ENCODE results near the gene ADTRP. TPM values are rescaled to one million over a fixed set of nuclear protein-coding genes. Genes with fewer than 3 reads are reported as not detected.

ADTRP gene
- total RNA-seq, 1 donor from 2014 or later = 0.68 TPM

DNA sequence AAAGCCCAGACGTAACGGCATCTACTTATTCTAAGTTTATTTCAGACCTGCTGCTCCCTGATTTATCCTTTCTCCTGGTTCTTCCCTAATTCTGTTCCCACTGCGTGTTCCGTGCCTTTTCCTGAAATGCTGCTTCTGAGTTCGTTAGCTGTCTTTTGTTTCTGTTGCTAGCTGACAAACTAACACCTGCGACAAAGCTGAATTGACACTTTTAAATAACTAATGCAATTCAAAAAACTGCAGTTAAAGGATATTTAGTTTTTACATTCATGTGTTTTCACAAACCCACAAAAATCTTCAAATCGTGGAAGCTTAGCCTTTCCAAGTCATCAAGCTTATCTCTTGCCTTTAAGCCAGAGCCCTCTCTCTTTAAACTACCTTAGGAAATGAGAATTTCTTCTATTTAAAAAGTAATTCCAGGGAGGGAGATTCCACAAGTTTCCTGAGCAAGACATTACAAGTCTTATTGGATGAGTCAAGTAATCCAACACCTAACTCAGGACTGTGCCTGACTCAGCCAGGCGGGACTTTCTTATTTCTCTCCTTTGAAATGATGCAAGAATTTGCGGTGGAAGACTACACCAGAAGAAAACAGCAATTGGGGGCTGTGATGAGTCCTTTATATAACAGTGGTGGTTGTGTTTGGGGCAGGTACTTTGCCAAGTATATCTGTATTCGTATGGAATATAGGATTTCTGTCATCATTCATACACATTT lies 6.3 kb downstream of the ADTRP start:
- Histone ChIP-seq H3K9ac (ENCODE audit: low read length) (peak overlapping the region; percentile 80), H3K27me3 (ENCODE audit: insufficient read depth, low read length) (no peaks in the 10 kb centered on the region), H3K79me2 (ENCODE audit: insufficient read depth, low read length) (no peaks in the 10 kb centered on the region), H3K36me3 (ENCODE audit: insufficient read depth, low read length) (no peaks in the 10 kb centered on the region), H3K4me2 (ENCODE audit: low read length) (peak overlapping the region; percentile 43), H3K9me3 (ENCODE audit: insufficient read depth, low read depth, low read length) (no peaks in the 10 kb centered on the region), H2AFZ (ENCODE audit: low read depth, low read length) (no peak overlapping the region), H3K4me1 (ENCODE audit: insufficient read depth, low read length) (peaks cover 54% of the 10 kb centered on the region), H4K20me1 (ENCODE audit: insufficient read depth, low read length) (no peaks in the 10 kb centered on the region), H3K4me3 (ENCODE audit: insufficient read depth, low read depth, low read length) (peak overlapping the region; percentile 4), H3K27ac (ENCODE audit: low read depth, low read length) (peak overlapping the region; percentile 98)
- Mint-ChIP-seq H3K4me1 (ENCODE audit: low read depth, unreplicated experiment) (peaks cover 46% of the 10 kb centered on the region), H3K27me3 (ENCODE audit: low read depth, unreplicated experiment) (no peaks in the 10 kb centered on the region), H3K4me3 (ENCODE audit: unreplicated experiment) (no peak overlapping the region), H3K36me3 (ENCODE audit: low read depth, unreplicated experiment) (no peaks in the 10 kb centered on the region), H3K9me3 (ENCODE audit: unreplicated experiment) (peaks cover 3% of the 10 kb centered on the region), H3K27ac (ENCODE audit: unreplicated experiment) (peak overlapping the region; percentile 85)
- DNase-seq (ENCODE audit: low read depth) (peak; percentile 99), FAIRE-seq (peak; percentile 77)
- TF ChIP-seq, protein P1, sequence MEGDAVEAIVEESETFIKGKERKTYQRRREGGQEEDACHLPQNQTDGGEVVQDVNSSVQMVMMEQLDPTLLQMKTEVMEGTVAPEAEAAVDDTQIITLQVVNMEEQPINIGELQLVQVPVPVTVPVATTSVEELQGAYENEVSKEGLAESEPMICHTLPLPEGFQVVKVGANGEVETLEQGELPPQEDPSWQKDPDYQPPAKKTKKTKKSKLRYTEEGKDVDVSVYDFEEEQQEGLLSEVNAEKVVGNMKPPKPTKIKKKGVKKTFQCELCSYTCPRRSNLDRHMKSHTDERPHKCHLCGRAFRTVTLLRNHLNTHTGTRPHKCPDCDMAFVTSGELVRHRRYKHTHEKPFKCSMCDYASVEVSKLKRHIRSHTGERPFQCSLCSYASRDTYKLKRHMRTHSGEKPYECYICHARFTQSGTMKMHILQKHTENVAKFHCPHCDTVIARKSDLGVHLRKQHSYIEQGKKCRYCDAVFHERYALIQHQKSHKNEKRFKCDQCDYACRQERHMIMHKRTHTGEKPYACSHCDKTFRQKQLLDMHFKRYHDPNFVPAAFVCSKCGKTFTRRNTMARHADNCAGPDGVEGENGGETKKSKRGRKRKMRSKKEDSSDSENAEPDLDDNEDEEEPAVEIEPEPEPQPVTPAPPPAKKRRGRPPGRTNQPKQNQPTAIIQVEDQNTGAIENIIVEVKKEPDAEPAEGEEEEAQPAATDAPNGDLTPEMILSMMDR (IDR thresholded peaks at IDR 0.05; ENCODE audit: insufficient read depth, low read depth, low read length) = no peak
- no peak for TF ChIP-seq EZH2 (IDR thresholded peaks at IDR 0.05; ENCODE audit: insufficient read depth, low read length)

DNA sequence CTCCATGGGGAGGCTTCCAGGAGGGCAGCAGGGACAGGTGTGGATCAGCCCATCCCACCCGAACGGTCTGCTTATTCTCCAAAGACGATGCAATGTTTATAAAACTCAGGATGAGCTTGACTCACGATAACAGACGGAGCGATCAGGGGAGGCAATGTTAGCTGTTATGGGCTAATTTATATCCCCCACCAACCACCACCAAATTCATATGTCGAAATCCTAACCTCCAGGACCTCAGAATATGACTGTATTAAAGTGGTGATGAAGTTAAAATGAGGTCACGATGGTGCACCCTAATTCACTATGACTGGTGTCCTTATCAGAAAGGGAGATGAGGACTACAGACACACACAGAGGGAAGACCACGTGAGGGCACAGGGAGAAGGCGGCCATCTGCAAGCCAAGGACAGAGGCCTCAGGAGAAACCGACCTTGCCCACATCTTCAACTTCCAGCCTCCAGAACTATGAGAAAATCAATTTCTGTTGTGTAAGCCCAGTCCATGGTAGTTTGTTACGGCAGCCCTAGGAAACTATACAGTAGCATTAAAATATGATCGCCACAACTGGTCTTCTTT lies 7.0 kb downstream of the ADTRP start:
- Histone ChIP-seq H3K4me2 (ENCODE audit: low read length) (peak overlapping the region; percentile 43), H3K4me3 (ENCODE audit: insufficient read depth, low read depth, low read length) (no peak overlapping the region), H3K36me3 (ENCODE audit: insufficient read depth, low read length) (no peaks in the 10 kb centered on the region), H3K9ac (ENCODE audit: low read length) (peak overlapping the region; percentile 80), H3K4me1 (ENCODE audit: insufficient read depth, low read length) (peaks cover 61% of the 10 kb centered on the region), H3K9me3 (ENCODE audit: insufficient read depth, low read depth, low read length) (no peaks in the 10 kb centered on the region), H3K27me3 (ENCODE audit: insufficient read depth, low read length) (no peaks in the 10 kb centered on the region), H3K79me2 (ENCODE audit: insufficient read depth, low read length) (no peaks in the 10 kb centered on the region), H4K20me1 (ENCODE audit: insufficient read depth, low read length) (no peaks in the 10 kb centered on the region), H2AFZ (ENCODE audit: low read depth, low read length) (no peak overlapping the region), H3K27ac (ENCODE audit: low read depth, low read length) (peak overlapping the region; percentile 98)
- no peak overlapping the region for H3K4me3 Mint-ChIP-seq (ENCODE audit: unreplicated experiment)
- peaks cover 3% of the 10 kb centered on the region for H3K9me3 Mint-ChIP-seq (ENCODE audit: unreplicated experiment)
- peaks cover 51% of the 10 kb centered on the region for H3K4me1 Mint-ChIP-seq (ENCODE audit: low read depth, unreplicated experiment)
- FAIRE-seq (no peak), DNase-seq (ENCODE audit: low read depth) (no peak)
- TF ChIP-seq, protein P1 (IDR thresholded peaks at IDR 0.05; ENCODE audit: insufficient read depth, low read depth, low read length) = no peak
- no peak for TF ChIP-seq EZH2 (IDR thresholded peaks at IDR 0.05; ENCODE audit: insufficient read depth, low read length)
- H3K27me3 Mint-ChIP-seq (ENCODE audit: low read depth, unreplicated experiment) = no peaks in the 10 kb centered on the region
- H3K36me3 Mint-ChIP-seq (ENCODE audit: low read depth, unreplicated experiment) = no peaks in the 10 kb centered on the region
- peak overlapping the region; percentile 85 for H3K27ac Mint-ChIP-seq (ENCODE audit: unreplicated experiment)

Data from astrocyte (in vitro differentiated cells and primary cell).